HG03354 (cell line): Measurements from ENCODE around the gene HJURP.

Experiments
- ATAC-seq: cut with Tn5 transposase; IDR thresholded peaks from one replicate; pipeline ENCODE4 v1.9.1; 2021; ENCODE audit warnings: mild to moderate bottlenecking; ENCODE audit not compliant: unreplicated experiment, poor library complexity, severe bottlenecking

HJURP gene

DNA sequence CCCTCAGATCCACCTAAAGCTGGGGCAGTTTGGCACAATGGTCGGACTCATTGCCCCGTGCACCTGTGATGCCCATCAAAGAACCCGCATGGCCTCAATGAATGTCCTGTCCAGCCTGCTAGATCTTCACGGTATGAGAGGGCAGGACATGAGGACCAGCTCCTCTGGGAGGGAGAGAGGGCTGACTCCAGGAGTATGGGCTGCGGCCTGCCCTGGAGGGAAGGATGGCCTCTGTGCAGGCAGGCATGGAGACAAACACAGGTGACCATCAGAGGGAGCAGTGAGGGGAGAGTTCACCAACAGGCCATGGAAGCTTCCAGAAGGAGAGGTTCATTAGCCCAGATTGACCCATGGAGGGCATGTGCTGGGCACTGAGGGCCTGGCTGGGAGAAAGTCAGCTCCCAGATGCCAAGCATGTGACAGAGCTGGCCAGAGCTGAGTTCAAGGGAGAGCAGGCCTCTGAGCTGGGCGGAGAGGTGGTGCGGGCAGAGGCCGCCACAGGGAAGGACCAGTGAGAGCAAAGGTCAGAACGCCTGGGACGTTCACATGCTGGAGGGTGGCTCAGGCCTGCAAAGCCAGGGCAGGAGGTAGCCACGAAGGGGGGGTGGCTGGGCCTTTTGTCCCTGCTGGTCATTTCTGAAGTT, 36.2 kb downstream of the HJURP start:
- ATAC-seq: no peak

DNA sequence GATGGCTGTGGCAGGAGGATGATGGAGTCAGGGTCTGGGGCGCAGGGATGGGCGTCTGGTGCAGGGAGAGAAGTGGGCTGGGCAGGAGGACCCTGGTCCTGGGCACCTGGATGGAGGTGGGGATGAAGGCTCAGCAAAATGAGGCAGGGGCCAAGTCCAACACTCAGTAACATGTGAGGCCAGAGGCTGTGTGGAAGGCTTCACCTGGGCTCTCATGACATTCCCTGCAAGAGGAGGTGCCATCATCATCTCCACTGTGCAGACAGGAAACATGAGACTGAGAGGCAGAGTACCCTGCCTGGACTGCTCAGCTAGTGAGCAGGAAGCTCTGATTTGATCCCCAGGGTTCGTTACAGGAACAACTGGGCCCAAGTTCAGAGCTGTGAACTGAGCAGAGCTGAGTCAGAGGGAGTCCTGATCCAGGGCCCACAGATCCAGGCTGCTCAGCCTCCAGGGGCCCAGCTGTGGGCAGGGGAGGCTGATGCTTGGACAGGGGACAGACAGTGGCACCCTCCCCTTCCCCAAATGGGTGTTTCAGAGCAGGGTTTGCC, 36.9 kb downstream of the HJURP start:
- ATAC-seq: no peak

DNA sequence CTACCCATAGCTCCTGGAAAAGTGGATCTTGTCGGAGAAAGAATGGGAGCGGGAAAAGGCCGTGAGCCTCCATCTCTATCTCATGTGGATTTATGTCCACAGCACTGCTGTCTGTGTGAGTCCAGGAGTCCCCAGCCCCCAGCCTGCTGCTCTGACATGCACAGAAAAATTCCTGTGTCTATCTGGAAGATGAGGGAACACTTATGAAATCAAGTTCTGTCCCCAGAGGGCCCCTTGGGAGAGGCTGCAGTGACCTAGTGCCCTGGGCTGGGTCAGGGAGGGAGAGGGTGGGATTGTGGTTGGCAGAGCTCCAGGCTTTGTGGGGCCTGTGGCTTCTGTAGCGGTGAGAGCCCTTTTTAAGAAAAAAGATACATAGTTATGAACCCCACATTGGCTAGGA, 37.6 kb downstream of the HJURP start:
- no peak for ATAC-seq

DNA sequence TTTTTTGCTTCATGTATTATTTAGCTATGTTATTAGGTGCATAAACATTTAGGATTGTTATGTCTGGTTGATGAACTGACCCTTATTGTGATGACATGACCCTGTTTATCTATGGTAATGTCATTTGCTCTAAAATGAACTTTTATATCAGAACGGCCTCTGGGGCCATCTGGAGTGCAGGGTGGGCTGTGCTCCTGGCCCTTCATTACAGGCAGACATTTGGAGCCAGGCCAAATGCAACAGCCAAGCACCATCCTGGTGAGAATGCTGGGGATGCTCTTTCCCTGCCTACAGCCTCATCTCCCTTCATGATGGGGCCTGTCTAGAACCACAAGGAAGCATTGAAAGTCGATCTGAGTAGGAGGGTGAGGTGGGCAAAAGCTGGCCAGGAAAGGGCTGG, 38.0 kb downstream of the HJURP start:
- ATAC-seq: no peak

DNA sequence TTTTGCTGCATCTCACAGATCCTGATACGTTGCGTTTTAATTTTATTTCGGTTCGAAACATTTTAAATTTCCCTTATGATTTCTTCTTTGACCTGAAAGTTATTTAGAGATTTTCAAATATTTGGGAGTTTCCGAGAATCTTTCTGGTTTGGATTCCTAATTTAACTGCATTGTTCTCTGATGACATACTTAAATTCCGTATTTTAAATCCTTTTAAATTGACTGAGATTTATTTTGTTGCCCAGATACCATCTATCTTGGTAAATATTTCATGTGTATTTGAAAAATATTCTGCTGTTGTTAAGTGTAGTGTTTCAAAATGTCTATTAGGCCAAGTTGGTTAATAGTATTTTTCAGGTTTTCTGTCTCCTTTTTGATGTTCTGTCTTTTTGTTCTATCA, 38.5 kb downstream of the HJURP start:
- ATAC-seq: no peak

DNA sequence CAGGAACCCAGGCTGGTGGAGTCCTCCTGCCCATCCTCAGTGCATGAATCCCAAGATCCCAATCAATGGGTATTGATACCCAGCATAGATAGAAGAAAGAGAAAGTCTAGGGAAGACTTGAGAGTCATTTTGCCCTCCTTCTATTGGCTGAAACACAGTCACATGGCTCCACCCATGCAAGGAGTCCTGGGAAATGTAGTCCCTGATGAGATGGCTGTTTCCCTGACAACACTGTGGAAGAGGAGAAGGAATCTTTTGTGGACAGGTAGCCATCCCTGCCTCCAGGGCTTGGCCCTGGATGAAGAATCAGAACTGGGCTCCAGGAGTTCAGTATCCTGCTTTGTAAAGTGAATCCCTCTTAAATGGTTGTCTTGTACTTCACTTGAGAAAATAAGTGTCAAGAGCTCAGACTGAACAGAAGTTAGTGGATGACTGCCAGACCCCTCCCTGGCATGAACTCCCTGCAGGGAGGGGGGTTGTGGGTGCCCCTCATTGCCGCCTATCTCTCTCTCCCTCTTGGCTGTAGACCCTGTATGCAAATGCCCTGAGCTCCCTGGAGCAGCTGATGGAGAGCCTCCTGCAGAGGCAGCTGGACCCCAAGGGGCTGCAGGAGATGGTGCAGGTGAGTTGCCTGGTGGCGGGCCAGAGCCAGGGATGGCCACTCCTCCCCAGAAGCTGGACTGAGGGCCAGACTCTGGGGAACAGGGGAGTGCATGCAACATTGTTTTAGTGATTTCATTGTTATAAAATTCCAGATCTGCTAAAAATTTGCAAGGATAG, 40.1 kb downstream of the HJURP start:
- ATAC-seq: no peak

DNA sequence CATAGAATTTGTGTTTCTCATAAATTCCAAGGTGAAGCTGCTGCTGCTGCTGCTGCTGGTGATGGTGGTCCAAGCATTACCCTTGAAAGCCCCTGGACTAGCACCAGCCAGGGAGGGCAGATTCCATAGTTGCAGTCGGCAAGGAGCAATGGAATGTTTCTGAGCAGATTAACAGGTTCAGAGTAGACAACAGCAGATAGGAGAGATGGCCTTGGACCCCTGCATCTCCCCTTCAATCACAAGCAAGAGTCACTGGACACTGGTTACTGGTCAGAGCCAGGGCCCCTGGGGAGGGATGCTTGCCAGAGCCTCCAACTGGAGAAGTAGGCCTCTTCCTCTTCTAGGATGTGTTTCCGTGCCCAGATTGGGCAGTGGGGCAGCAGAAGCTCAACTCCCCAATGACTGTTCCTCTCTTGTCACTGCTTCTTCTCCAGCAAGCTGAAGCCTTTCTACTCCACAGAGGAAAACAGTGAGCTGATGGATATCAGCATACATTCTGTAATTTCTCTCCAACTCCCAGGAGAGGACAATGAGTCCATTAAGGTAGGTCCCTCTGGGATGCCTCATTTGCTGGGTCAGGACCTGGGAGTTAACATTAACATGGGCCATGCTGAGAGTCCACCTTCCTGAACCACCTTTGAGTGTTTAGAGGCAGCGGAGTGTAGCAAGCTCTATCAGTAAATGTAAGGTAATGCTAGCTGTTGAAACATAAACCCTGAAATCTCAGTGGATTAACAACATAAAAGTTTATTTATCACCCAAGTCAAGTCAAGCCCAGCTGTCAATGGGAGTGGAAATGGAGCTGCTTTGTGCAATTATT, 40.9 kb downstream of the HJURP start:
- ATAC-seq: no peak

DNA sequence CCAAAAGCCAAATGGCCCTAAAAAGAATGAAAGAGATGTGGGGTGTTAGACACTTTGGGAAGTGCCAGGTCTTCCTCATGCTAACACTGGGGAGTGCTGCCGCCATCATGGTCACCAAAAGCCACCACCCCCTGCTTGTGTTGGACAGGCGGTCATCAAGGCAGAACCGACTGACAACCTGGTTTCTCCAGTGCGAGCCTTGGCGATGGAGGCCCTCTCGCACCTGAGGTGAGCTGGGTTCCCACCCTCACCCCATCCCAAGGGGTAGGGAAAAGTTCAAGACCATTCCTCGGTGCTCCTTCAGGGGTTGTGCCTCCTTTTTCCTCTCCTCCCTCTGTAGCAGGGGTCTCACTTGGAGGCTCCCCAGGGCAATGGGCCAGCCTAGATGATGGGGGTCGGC, 42.6 kb downstream of the HJURP start:
- ATAC-seq: no peak

DNA sequence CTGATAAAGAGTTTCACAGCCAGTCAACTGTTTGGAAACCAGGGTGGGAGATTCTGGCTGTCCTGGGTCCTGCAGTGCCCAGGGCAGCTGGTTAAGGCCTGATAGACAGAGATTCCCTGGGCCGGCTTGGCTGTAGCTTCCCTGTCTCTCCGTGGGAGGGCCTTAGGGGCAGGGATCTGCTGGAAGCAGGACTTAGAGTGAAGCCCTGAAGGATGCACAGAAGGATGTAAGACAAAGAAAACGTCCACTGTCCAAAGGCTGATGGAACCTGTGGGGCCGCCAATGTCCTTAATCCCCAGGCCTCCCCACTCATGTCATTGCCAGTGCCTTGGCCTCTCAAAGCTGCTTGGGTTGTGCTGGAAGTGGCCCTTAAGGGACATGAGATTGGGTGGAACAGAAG, 43.2 kb downstream of the HJURP start:
- ATAC-seq: no peak

DNA sequence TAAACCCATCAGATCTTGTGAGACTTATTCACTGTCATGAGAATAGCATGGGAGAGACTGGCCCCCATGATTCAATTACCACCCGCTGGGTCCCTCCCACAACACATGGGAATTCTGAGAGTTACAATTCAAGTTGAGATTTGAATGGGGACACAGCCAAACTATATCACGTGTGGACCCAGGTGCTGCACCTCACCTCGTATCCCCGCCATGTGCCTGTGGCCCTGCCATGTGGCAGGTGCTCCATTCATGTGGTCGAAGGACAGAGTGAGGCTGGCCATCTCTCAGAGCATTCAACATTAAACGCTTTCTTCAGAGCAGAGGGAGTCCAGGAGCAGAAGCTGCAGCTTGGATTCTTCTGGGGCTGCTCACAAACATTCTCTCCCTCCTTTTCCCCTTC, 44.0 kb downstream of the HJURP start:
- ATAC-seq: no peak

DNA sequence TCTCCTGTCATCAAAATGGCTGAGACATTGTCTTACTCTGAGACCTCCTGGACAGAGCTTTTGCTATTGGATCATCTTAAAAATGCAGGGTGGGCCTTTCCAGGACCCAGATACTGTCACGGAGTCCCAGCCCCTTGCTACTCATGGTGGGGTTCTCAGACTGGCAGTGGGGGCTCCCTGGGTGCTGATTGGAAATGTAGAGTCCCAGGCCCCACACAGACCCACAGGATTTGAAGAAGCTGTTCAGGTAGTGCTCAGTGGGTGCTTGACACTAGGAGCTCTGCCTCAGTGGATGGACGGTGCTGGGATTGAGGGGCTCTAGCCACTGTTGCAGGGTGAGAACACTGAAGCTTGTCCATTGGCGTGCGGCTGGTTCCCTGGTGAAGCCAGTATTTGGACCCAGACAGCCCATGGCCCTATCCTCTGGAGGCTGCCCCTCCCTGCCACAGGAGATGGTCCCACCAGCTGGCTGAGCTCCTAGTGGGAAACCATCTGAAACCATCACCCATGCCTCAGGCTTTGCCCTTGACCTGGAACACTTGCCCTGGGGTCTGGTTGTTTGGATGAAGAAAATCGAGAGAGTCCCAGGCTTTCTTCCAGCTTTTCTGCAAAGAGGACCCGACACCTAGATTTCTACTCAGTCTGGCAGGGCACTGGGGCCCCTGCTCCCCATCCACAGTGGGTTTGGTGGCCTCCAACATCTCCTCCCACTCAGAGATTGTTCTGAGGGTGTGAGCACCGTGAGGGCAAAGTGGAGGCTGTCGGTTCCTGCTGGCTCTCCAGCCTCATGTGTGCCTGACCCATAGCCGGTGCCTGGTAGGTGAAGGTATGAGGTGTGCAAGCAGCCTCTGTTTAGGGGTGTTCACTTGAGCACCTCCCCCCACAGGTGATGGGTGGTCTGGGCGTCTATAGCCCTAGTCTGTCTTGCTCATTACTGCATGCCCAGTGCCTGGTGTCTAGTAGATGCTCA, 46.1 kb downstream of the HJURP start:
- ATAC-seq: no peak

DNA sequence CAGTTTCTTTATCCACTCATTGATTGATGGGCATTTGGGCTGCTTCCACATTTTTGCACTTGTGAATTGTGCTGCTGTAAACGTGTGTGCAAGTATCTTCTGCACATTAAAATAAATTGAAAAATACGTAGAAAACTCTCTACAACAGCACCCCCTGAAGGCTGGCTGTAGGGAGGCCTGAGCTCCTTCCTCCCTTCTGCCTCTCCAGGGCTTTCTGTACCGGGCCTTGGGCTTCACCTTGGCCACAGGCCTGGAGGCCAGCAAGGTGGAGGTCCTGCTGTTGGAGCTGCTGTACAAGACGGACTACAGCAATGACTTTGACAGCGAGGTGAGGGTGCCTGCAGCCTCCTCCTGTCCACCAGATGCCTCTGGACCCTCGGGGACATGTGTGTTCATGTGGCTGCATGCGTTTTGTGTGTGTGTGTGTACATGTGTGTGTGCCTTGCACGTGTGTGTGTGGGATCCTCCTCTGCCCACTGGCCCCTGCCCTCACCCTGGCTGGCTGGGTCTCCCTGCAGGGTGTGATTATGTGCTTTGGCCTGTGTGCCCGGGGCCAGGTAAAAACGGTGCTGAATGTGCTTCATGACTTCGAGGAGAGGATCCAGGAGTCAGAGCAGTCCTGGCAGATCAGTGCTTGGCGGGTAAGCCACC, 47.0 kb downstream of the HJURP start:
- no peak for ATAC-seq

DNA sequence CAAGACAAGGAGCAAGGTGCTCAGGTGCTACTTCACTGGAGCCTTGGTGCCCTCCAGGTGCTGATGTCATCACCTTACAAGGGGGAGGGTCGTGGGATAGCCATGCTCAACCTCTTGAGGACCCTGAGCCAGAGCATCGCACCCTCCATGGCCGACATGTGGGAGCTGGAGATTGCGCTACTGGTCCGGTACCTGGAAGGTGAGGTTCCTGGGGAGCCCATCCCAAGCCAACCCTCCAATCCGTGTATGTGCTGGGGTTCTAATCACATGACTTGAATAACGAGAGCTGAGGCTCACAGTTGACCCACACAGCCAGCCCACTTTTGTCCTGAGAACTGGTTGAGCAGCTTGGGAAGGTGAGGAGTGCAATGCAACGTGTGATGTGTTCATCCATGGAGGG, 50.3 kb downstream of the HJURP start:
- no peak for ATAC-seq

DNA sequence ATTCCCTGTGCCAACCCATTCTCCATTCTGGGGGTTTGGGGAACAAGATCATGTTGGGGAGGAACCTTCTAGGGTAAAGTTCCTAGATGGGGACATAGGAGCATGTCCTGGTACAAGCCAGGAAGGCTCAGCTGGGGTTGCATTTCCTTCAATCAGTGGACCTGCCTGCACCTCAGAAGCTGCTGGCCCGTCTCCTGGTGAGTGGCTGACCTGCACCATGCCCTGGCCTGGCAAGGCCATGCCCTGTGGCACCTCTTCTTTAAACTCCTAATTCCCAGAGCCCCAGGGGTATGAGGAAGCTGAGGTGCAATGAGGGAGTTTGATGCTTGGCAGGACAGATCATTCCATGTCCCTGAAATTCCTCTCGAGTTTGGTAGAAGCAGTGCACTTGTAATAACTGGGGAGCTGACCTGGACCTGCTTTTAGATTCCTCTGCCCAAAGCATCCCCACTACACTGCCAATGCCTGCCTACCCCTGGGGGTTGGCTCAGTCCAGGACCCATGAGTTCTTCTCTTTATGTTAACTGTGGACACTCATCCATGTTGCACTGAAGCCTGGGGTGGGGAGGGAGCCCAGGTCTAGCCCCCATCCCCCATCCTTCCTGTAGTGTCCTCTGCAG, 50.9 kb downstream of the HJURP start:
- no peak for ATAC-seq

DNA sequence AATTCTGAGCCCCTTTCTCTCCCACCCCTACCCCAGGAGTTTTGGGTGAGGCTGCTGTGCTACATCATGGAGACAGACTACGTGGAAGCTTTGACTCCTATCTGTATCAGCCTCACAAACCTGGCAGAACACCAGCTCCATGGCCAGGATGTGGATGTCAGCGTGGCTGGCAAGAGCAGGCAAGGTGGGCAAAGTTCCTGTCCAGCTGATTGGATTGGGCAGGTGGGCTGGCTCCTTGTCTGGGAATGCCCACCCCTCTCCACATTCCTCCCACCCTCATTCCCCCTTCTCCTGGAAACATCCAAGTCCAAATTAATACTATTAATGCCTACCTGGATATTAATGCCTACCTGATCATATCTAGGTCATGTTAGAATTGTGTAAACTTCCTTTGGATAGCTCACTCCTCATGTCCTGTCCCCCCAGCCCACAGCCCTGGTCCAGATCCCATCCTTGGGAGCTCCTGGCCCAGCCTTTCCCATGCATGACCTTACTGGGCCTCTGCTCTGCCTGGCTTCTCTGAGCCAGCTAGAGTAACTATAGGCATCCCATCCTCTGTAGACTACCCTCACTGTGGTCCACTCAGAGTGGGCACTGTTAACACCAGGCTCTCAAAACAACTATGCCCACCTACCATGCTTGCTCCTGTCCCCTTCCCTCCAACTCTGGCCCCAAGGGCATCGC, 52.1 kb downstream of the HJURP start:
- no peak for ATAC-seq

DNA sequence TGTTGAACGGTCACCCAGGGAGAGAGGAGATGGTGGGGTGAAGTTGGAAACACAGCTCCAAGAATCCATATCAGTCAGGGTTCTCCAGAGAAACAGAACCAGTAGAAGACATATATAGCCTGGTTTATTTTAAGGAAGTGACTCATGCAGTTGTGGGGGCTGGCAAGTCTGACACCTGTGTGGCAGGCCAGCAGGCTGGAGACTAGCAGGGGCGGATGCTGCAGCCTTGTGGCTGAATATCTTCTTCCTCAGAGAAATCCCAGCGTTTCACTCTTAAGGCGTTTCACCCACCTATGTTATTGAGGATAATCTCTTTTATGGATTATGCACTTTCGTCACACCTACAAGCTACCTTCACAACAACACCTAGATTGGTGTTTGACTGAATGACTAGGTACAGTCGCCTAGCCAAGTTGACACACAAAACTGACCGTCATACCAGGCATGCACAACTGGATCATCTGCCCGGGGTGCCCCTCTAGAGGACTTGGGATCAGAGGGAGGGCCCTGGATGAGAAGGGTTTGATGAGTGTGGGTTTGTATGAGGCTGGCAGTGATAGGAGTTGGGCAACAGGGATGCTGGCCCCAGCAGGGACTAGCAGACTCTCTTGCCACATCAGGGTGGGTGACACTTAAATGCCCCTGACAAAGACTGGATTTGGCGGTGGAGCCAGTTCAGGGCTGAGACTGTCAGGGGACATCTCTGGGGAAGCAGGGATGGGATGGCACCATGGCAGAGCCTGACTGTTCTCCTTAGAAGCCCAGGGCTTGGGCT, 52.8 kb downstream of the HJURP start:
- no peak for ATAC-seq

DNA sequence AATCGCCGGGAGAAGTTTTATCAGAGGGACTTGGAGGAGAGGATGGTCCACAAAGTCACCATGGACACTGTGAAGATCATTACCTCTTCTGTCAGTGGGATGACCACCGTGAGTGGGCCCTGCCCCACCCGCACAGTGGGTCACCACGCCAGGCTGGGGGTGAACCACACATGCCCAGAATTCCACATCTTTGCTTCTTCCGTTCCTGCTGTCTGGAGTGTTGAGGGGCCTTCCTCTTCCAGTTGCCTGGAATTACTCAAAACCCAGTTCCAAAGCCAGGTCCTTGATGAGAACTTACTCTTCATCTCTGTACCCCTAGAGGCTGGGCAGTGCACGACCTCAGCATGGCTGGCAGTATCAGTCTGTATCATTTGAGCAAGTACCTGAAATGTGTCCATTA, 54.1 kb downstream of the HJURP start:
- ATAC-seq: no peak
